Stimulated activated naive CD8-positive, alpha-beta T cell treated with anti-CD3 and anti-CD28 coated beads, Interleukin-15, amount 100 ng/mL, for 72 hours (primary cell): Measurements from ENCODE around the gene UNC119B.

ENCODE experiments used
- ATAC-seq: fragments of 150-1000 bp; cut with Tn5 transposase; 2 replicates; pipeline ENCODE4 v1.10.0; 2021; ENCODE audit warnings: mild to moderate bottlenecking, moderate library complexity
- DNase-seq, 2 donors: peaks; one replicate each; pipeline ENCODE4 v3.0.0; 2021 to 2022
- H3K27ac Mint-ChIP-seq, 2 donors: one replicate each; pipeline ENCODE4 v1.8.0; 2022; ENCODE audit warnings: mild to moderate bottlenecking in 2 of 2, mixed read lengths in 2 of 2, moderate library complexity in 2 of 2
- H3K27me3 Mint-ChIP-seq: one replicate; pipeline ENCODE4 v1.8.0; 2022; ENCODE audit warnings: mixed read lengths
- H3K4me1 Mint-ChIP-seq: one replicate; pipeline ENCODE4 v1.8.0; 2022; ENCODE audit warnings: mild to moderate bottlenecking, mixed read lengths
- H3K4me3 Mint-ChIP-seq, 2 donors: one replicate each; pipeline ENCODE4 v1.8.0; 2022; ENCODE audit warnings: mild to moderate bottlenecking in 2 of 2, mixed read lengths in 2 of 2, moderate library complexity in 1 of 2
- H3K9me3 Mint-ChIP-seq, 2 donors: one replicate each; pipeline ENCODE4 v1.8.0; 2022; ENCODE audit warnings: mixed read lengths in 2 of 2

Gene UNC119B

DNA sequence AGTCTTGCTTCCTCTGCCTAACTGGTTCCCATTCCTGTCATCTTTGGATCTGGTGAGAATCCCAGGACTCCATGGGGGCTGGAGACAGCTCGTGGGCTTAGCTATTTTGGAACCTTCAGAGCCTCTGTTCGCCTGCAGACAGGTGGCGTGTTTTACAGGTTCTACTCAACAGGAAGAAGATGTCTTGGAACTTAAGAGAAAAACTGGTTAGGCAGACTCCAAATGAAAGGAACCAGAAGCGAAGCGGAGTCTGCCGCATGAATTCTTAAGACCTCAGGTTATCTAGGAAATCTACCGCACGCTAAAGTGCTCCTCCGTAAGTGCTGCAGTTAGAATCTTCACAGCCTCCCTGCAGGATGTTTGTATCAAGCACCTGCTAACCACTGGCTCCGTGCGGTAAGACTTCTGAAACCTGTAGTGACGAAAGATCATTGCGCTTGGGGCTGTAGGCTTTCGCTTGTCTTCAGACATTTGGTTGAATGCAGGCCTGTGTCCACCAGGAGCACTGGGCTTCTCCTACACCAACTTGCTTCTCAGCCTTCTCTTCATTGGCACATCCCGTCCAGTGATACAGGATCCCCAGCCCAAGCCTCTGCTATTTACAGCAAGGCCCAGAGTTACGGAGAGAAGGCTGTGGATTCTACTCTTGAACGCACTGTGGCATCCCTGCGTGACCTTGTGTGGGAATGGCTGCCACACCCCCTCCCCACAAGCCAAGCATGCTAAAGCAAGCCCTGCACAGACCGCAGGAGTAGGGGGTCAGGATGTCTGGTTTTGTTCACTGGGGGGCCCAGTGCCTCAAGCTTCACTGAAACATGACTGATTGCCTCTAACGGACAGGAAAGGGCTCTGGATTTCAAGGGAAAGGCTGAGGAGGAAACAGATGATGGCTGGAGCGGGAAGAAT lies 50.3 kb downstream of the UNC119B start:
- peak overlapping the region in 1 of 2 donors; percentile 5 for H3K27ac Mint-ChIP-seq
- H3K9me3 Mint-ChIP-seq, result no peaks in the 10 kb centered on the region
- no peak for DNase-seq
- no peaks in the 10 kb centered on the region for H3K27me3 Mint-ChIP-seq
- H3K4me3 Mint-ChIP-seq, result no peak overlapping the region
- H3K4me1 Mint-ChIP-seq, result no peaks in the 10 kb centered on the region
- ATAC-seq, result peak; percentile 20

DNA sequence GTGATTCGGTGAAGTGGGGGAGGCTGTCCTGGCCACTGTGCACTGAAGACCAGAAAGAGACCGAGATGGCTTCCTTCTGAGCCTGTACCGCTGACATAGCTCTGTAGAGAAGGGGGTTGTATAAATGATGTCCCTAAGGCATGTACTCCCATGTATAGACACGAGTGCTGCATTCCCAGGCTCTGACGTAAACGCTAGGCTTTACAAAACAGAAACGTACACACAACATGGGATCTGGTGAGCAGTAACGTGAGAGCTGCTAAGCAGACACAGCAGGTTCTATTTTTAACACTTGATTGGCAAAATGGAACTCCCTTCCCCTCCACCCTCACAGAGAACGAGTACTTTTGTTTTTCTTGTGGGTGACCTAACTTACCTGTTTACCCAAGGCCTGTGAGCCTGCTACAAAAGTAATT lies 51.3 kb downstream of the UNC119B start:
- ATAC-seq (no peak), DNase-seq (no peak)
- Mint-ChIP-seq H3K27me3 (no peaks in the 10 kb centered on the region), H3K4me3 (no peak overlapping the region), H3K27ac (no peak overlapping the region), H3K9me3 (no peaks in the 10 kb centered on the region), H3K4me1 (no peaks in the 10 kb centered on the region)

DNA sequence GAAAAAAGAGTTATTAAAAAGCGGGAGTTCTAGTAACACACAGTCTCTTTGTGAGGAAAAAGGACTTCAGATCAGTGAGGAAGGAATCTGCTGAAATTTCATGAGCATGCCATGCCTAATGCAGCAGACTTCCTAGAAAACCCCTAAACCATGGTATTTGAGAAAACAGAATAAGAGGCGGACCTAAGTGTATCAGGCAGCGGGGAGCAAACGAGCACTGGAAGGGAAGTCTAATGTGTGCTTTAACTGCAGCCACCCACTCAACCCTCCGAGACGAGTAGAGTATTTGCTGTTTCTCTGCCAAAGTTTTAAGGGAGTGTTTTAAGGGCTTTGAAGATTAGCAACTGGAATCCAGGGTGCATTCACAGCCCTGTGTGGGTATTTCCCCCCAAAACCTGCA lies 51.8 kb downstream of the UNC119B start:
- DNase-seq (no peak), ATAC-seq (no peak)
- Mint-ChIP-seq H3K4me1 (no peaks in the 10 kb centered on the region), H3K9me3 (no peaks in the 10 kb centered on the region), H3K4me3 (no peak overlapping the region), H3K27me3 (no peaks in the 10 kb centered on the region), H3K27ac (peak overlapping the region in 1 of 2 donors; percentile 3)

GRCh38 chr12:120763250-120763649 lies 53.0 kb downstream of the UNC119B start:
- Mint-ChIP-seq H3K27ac (peak overlapping the region in 1 of 2 donors; percentile 51), H3K4me3 (no peak overlapping the region), H3K9me3 (no peaks in the 10 kb centered on the region), H3K4me1 (no peaks in the 10 kb centered on the region), H3K27me3 (no peaks in the 10 kb centered on the region)
- DNase-seq (no peak), ATAC-seq (no peak)

DNA sequence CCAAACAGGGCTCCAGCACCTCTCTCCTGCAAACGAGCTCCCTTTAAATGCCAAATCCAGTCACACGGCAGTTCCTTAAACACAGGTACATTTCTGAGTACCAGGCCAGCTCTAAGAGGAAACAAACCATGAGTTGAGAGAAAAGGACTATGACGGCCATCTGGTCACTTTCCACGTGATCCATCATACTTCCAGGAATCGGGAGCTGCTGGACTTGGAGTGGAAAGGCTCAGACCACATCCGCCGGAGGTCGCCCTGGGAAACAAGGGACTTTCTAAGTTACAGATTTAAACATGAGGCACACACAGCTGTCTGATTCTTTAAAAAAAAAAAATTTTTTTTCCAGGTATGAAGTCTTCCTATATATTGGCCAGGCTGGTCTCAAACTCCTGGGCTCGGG lies 54.6 kb downstream of the UNC119B start:
- no peak for DNase-seq
- no peaks in the 10 kb centered on the region for H3K4me1 Mint-ChIP-seq
- ATAC-seq, result no peak
- no peaks in the 10 kb centered on the region for H3K27me3 Mint-ChIP-seq
- no peak overlapping the region for H3K4me3 Mint-ChIP-seq
- H3K9me3 Mint-ChIP-seq, result no peaks in the 10 kb centered on the region
- peak overlapping the region in 1 of 2 donors; percentile 54 for H3K27ac Mint-ChIP-seq

- no peaks in the 10 kb centered on the region for H3K27me3 Mint-ChIP-seq
- no peaks in the 10 kb centered on the region for H3K9me3 Mint-ChIP-seq
- DNase-seq, result no peak
- H3K4me3 Mint-ChIP-seq, result no peak overlapping the region
- ATAC-seq, result no peak
- no peaks in the 10 kb centered on the region for H3K4me1 Mint-ChIP-seq
- H3K27ac Mint-ChIP-seq, result peak overlapping the region in 1 of 2 donors; percentile 77
These were observed 56.3 kb downstream of the UNC119B start for GRCh38 chr12:120766566-120766965.

DNA sequence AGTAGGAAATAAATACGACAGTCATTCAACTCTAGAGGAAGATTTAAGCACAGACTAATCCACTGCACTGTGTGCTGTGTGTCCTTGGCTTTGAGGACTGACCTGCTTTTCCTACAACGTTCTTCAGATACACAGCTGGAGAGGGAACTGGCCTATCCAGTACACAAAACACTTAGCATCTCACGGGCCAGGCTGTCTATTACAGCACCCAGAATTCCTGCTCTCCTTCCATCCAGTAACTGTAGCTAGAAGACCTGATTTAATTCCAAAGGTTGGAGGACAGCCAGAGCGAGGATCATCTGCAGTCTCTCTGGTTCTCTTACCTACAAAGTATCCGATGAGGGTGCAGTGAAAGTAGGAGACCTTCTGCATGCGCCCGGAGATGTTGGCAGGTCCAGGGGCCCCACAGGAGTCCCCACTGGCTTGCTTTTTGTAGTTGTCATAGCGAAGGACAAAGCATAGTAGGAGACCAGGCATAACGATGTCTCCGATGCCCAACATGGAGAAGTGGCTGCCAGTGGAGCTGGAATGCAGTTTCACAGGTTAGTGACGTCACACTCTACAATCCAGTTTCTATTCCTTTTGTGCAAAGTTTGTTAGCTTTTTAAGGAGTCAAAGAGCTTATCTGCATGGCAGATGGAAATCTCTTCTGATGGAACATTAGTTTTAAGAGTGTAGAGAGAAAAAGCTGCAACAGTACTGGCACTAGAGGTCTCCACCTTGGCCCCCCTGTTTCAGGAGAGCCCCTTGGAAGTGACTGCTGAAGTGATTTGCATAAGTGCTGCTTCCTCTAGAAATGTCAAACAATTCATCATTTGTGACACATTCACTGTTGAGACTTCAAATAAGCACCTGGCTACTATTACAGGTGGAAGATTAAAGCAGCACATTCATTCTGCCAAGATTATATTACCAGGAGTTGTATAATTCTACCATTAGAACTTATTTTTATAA lies 57.1 kb downstream of the UNC119B start:
- Mint-ChIP-seq H3K27me3 (no peaks in the 10 kb centered on the region), H3K9me3 (no peaks in the 10 kb centered on the region), H3K27ac (peak overlapping the region in 1 of 2 donors; percentile 77), H3K4me1 (no peaks in the 10 kb centered on the region), H3K4me3 (no peak overlapping the region)
- no peak for ATAC-seq
- no peak for DNase-seq

- Mint-ChIP-seq H3K9me3 (no peaks in the 10 kb centered on the region), H3K27me3 (no peaks in the 10 kb centered on the region), H3K27ac (peak overlapping the region in 1 of 2 donors; percentile 1), H3K4me1 (peaks cover 25% of the 10 kb centered on the region), H3K4me3 (no peak overlapping the region)
- no peak for ATAC-seq
- no peak for DNase-seq
These were observed 60.8 kb downstream of the UNC119B start for GRCh38 chr12:120771097-120771496.
